ENCODE results near the gene STMN3.
"Not testable (repeated sequence)": the region's sequence is repeated elsewhere in the genome, so short reads cannot be mapped to it uniquely, and the experiment has no call there.

Gene STMN3

GRCh38 chr20:63628246-63628975 is 24.8 kb downstream of the STMN3 start:
- DNase-seq = peak; percentile 87

GRCh38 chr20:63627751-63628245 is 25.4 kb downstream of the STMN3 start:
- no peak for DNase-seq

- DNase-seq = peak; percentile 98
Observed at GRCh38 chr20:63627129-63627750, 26.0 kb downstream of the STMN3 start.

GRCh38 chr20:63626424-63627128 is 26.6 kb downstream of the STMN3 start, which contains the start of gene GMEB2:
Gene GMEB2 (minus strand): TSS chr20:63627101. CDS start chr20:63619397, 7,704 bp downstream.
- DNase-seq = peak; percentile 95

- DNase-seq = peak; percentile 59
Observed at GRCh38 chr20:63625771-63626423, 27.3 kb downstream of the STMN3 start.

GRCh38 chr20:63624486-63624885 is 28.7 kb downstream of the STMN3 start:
- DNase-seq = no peak

GRCh38 chr20:63622732-63623131 is 30.5 kb downstream of the STMN3 start:
- DNase-seq = no peak

- no peak for DNase-seq
Observed at GRCh38 chr20:63622096-63622495, 31.1 kb downstream of the STMN3 start.

GRCh38 chr20:63620991-63621390 is 32.2 kb downstream of the STMN3 start:
- no peak for DNase-seq

- no peak for DNase-seq
Observed at GRCh38 chr20:63619505-63619904, 33.7 kb downstream of the STMN3 start.

GRCh38 chr20:63619086-63619485 is 34.1 kb downstream of the STMN3 start:
- no peak for DNase-seq

- no peak for DNase-seq
Observed at GRCh38 chr20:63618291-63618980, 34.8 kb downstream of the STMN3 start.

GRCh38 chr20:63617876-63618265 is 35.4 kb downstream of the STMN3 start:
- DNase-seq = no peak

GRCh38 chr20:63617092-63617875 is 35.9 kb downstream of the STMN3 start:
- no peak for DNase-seq

- DNase-seq = not testable (repeated sequence)
Observed at GRCh38 chr20:63613863-63614594, 39.2 kb downstream of the STMN3 start.

- no peak for DNase-seq
Observed at GRCh38 chr20:63612276-63612931, 40.8 kb downstream of the STMN3 start.

GRCh38 chr20:63611646-63612045 is 41.6 kb downstream of the STMN3 start:
- DNase-seq = no peak

- DNase-seq = no peak
Observed at GRCh38 chr20:63610581-63611435, 42.4 kb downstream of the STMN3 start.

- DNase-seq = no peak
Observed at GRCh38 chr20:63606686-63607085, 46.5 kb downstream of the STMN3 start.

Measured in DMS53 (cell line).